ENCODE measurements around the gene SNX18. TPM values are rescaled to one million over a fixed set of nuclear protein-coding genes. Genes with fewer than 3 reads are reported as not detected.

SNX18 gene
- total and polyA plus RNA-seq, 2 of the 4 experiments (the other 2 are of a cell fraction), result 31.2 to 50.0 TPM

DNA sequence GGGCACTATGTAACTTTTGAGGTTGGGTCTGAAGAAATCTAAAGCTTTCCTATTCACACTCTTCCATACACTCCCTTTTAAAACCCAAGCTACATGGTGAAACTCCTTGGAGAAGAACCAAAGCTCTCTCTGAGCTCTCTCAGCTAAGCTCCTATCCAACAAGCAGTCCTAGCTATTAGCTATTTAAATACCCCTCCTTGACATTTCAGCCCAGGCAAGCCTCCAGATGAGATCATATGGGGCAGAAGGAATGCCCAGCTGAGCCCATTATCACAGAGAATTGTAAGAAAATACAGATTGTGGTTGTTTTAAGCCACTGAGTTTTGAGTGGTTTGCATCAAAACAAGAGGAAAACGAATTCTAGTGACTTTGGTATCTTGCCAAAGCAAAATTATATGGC lies 46.9 kb upstream of the SNX18 start:
- intact Hi-C loops (cut with micrococcal nuclease) (no loop called here), in situ Hi-C loops (cut with MboI; ENCODE audit: low sequenced_read_pairs) (no loop called here), dilution Hi-C loops (cut with HindIII; ENCODE audit: low sequenced_read_pairs, unreplicated experiment) (no loop called here)
- Histone ChIP-seq H3K27me3 (ENCODE audit: control insufficient read depth, insufficient read depth, low read length) (no peaks in the 10 kb centered on the region), H2BK5ac (ENCODE audit: low read depth, low read length, poor library complexity, severe bottlenecking) (peak overlapping the region; percentile 94), H3K9ac (ENCODE audit: low read depth, low read length) (no peak overlapping the region), H3K56ac (ENCODE audit: extremely low read depth, insufficient read depth, low read length) (no peak overlapping the region; the same call in 1 of the 2 replicates), H4K8ac (ENCODE audit: low read depth in 2 of 2, low read length in 2 of 2) (peak overlapping the region in 1 of 2 experiments; percentile 74; a peak in 2 of 4 replicates), H3K4me1 (ENCODE audit: control insufficient read depth, insufficient read depth, low read length) (peaks cover 4% of the 10 kb centered on the region; the same call in 1 of the 2 replicates), H2BK15ac (ENCODE audit: low read depth, low read length) (no peak overlapping the region), H4K91ac (ENCODE audit: insufficient read depth, low read depth, low read length) (0 out of 2 replicates have a peak overlapping the region, but pooled peaks have one; percentile 51), H3K9me3 (ENCODE audit: control insufficient read depth, insufficient read depth, low read length) (no peaks in the 10 kb centered on the region), H3K79me1 (ENCODE audit: low read depth in 1 of 2, low read length in 2 of 2) (no peaks in the 10 kb centered on the region), H3K27ac (ENCODE audit: insufficient read depth, low read length) (peak overlapping the region; percentile 70; the same call in 1 of the 2 replicates), H3K14ac (replicated peaks; ENCODE audit: low read depth, low read length) (peak overlapping the region; percentile 82; the same call in 1 of the 2 replicates), H2AK9ac (replicated peaks; ENCODE audit: low read depth, low read length, poor library complexity) (peak overlapping the region; percentile 49), H3K4me2 (ENCODE audit: low read depth, low read length) (peak overlapping the region; percentile 100), H4K5ac (ENCODE audit: low read depth, low read length) (peak overlapping the region; percentile 86; the same call in 1 of the 2 replicates), H3K18ac (ENCODE audit: low read depth, low read length) (peak overlapping the region; percentile 97), H2BK20ac (ENCODE audit: low read depth, low read length) (peak overlapping the region; percentile 38), H3K4me3 (ENCODE audit: insufficient read depth, low read depth, low read length) (no peak overlapping the region), H3K9me1 (ENCODE audit: insufficient read depth, low read length) (0 out of 2 replicates have a peak, but pooled peaks cover 3% of the 10 kb centered on the region), H2AK5ac (ENCODE audit: low read depth, low read length) (no peak overlapping the region; the same call in 1 of the 2 replicates), H2AFZ (replicated peaks; ENCODE audit: low read length, poor library complexity) (no peak overlapping the region), H3K23ac (ENCODE audit: low read depth, low read length) (peak overlapping the region; percentile 26), H3K4ac (ENCODE audit: low read depth, low read length) (peak overlapping the region; percentile 47; the same call in 1 of the 2 replicates), H3K36me3 (ENCODE audit: control insufficient read depth, insufficient read depth, low read length) (no peaks in the 10 kb centered on the region), H4K20me1 (ENCODE audit: insufficient read depth, low read length) (no peaks in the 10 kb centered on the region), H2BK120ac (ENCODE audit: low read depth, low read length) (peak overlapping the region; percentile 53)
- CTCF ChIA-PET, result interaction anchor here (0.7 to 1.0 kb wide), 2 partner anchors 31 to 114 kb away, joined by 3 to 4 read pairs; no protein-coding TSS in a partner anchor
- WGBS, 2 experiments (ENCODE audit: extremely low coverage in 2 of 2, insufficient read length in 1 of 2), result no CpG with 5 or more reads among the region's 1 CpG
- no TSS peak for BruUV-seq (replicated peaks)
- ATAC-seq (ENCODE audit: low read depth), result peak; percentile 87
- POLR2A ChIA-PET (ENCODE audit: unreplicated experiment), result no interaction called here
- peak; percentile 81 for DNase-seq
- TF ChIP-seq RFX5 (IDR thresholded peaks at IDR 0.05; ENCODE audit: low read depth, low read length) (no peak), MXI1 (IDR thresholded peaks at IDR 0.05; ENCODE audit: borderline replicate concordance, low read depth, low read length) (no peak), NFE2L2 (IDR thresholded peaks at IDR 0.05; ENCODE audit: low read depth, low read length) (no peak), BHLHE40 (IDR thresholded peaks at IDR 0.05; ENCODE audit: low read depth, low read length) (no peak), POLR2A (IDR thresholded peaks at IDR 0.05; ENCODE audit: low read depth, low read length) (no peak), RAD21 (IDR thresholded peaks at IDR 0.05; ENCODE audit: low read length) (no peak), CEBPB (IDR thresholded peaks at IDR 0.05; ENCODE audit: low read depth, low read length) (no peak), MAZ (IDR thresholded peaks at IDR 0.05; ENCODE audit: borderline replicate concordance, low read depth, low read length) (no peak), MAFK (IDR thresholded peaks at IDR 0.05; ENCODE audit: low read depth, low read length) (no peak), FOS (IDR thresholded peaks at IDR 0.05; ENCODE audit: low read depth, low read length) (no peak), SMC3 (IDR thresholded peaks at IDR 0.05; ENCODE audit: low read depth, low read length) (no peak), CHD1 (IDR thresholded peaks at IDR 0.05; ENCODE audit: low read depth, low read length) (no peak)
- TF ChIP-seq, protein P1, sequence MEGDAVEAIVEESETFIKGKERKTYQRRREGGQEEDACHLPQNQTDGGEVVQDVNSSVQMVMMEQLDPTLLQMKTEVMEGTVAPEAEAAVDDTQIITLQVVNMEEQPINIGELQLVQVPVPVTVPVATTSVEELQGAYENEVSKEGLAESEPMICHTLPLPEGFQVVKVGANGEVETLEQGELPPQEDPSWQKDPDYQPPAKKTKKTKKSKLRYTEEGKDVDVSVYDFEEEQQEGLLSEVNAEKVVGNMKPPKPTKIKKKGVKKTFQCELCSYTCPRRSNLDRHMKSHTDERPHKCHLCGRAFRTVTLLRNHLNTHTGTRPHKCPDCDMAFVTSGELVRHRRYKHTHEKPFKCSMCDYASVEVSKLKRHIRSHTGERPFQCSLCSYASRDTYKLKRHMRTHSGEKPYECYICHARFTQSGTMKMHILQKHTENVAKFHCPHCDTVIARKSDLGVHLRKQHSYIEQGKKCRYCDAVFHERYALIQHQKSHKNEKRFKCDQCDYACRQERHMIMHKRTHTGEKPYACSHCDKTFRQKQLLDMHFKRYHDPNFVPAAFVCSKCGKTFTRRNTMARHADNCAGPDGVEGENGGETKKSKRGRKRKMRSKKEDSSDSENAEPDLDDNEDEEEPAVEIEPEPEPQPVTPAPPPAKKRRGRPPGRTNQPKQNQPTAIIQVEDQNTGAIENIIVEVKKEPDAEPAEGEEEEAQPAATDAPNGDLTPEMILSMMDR (conservative IDR thresholded peaks at IDR 0.05; ENCODE audit: low read depth, low read length), result no peak
- TF ChIP-seq, protein P2, sequence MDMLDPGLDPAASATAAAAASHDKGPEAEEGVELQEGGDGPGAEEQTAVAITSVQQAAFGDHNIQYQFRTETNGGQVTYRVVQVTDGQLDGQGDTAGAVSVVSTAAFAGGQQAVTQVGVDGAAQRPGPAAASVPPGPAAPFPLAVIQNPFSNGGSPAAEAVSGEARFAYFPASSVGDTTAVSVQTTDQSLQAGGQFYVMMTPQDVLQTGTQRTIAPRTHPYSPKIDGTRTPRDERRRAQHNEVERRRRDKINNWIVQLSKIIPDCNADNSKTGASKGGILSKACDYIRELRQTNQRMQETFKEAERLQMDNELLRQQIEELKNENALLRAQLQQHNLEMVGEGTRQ (IDR thresholded peaks at IDR 0.05; ENCODE audit: low read depth, low read length), result no peak
- TF ChIP-seq, protein P3, sequence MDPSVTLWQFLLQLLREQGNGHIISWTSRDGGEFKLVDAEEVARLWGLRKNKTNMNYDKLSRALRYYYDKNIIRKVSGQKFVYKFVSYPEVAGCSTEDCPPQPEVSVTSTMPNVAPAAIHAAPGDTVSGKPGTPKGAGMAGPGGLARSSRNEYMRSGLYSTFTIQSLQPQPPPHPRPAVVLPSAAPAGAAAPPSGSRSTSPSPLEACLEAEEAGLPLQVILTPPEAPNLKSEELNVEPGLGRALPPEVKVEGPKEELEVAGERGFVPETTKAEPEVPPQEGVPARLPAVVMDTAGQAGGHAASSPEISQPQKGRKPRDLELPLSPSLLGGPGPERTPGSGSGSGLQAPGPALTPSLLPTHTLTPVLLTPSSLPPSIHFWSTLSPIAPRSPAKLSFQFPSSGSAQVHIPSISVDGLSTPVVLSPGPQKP (IDR thresholded peaks at IDR 0.05; ENCODE audit: borderline replicate concordance, low read depth, low read length), result no peak
